Stimulated activated naive B cell treated with anti-CD40 and anti-IgM and Interleukin-4, amounts not matched to agents 10 μg/mL and 1 μg/mL and 100 μg/mL, for 72 hours (primary cell): ENCODE results near the gene RBM20.

Source experiments
- ATAC-seq, 2 donors: fragments of 150-1000 bp; cut with Tn5 transposase; replicated peaks; 2 replicates each; pipeline ENCODE4 v1.10.0; 2021; ENCODE audit warnings: moderate library complexity in 1 of 2
- DNase-seq: peaks from one replicate; pipeline ENCODE4 v3.0.0; 2021
- H3K27ac Mint-ChIP-seq: one replicate; pipeline ENCODE4 v1.8.0; 2022; ENCODE audit warnings: mild to moderate bottlenecking, mixed read lengths
- H3K27me3 Mint-ChIP-seq, 2 donors: one replicate each; pipeline ENCODE4 v1.8.0; 2022; ENCODE audit warnings: mixed read lengths in 2 of 2
- H3K36me3 Mint-ChIP-seq, 2 donors: one replicate each; pipeline ENCODE4 v1.8.0; 2022; ENCODE audit warnings: mixed read lengths in 2 of 2, mild to moderate bottlenecking in 1 of 2
- H3K4me1 Mint-ChIP-seq, 2 donors: one replicate each; pipeline ENCODE4 v1.8.0; 2022; ENCODE audit warnings: mixed read lengths in 2 of 2, mild to moderate bottlenecking in 1 of 2
- H3K4me3 Mint-ChIP-seq, 2 donors: one replicate each; pipeline ENCODE4 v1.8.0; 2022; ENCODE audit warnings: mild to moderate bottlenecking in 2 of 2, mixed read lengths in 2 of 2, moderate library complexity in 1 of 2
- H3K9me3 Mint-ChIP-seq, 2 donors: one replicate each; pipeline ENCODE4 v1.8.0; 2022; ENCODE audit warnings: mixed read lengths in 2 of 2, mild to moderate bottlenecking in 1 of 2

RBM20 gene

DNA sequence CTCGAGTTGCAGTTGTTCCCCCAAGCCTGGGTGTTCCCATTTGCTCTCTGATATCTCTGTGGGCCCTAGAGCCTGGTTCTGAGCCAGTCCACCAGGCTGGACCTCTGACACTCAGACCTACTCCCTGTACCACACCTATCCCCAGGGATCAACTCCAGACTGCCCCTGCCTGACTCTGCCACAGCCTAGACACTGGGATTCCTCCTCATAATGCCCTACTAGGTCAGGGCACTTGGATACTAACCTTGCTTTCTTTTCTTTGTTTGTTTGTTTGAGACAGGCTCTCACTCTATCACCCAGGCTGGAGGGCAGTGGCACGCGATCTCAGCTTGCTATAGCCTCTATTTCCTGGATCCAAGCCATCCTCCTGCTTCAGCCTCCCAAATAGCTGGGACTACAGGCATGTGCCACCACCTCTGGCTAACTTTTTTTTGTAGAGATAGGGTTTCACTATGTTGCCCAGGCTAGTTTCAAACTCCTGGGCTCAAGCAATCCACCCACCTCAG is 196.8 kb downstream of the RBM20 start:
- H3K9me3 Mint-ChIP-seq: peaks cover 0 to 2% of the 10 kb centered on the region in 2 donors
- H3K36me3 Mint-ChIP-seq: peaks cover 0 to 4% of the 10 kb centered on the region in 2 donors
- H3K27me3 Mint-ChIP-seq: no peaks in the 10 kb centered on the region
- no peak overlapping the region for H3K4me3 Mint-ChIP-seq
- peaks cover 62 to 71% of the 10 kb centered on the region in 2 donors for H3K4me1 Mint-ChIP-seq
- DNase-seq (no peak), ATAC-seq (no peak)
- peak overlapping the region; percentile 97 for H3K27ac Mint-ChIP-seq

GRCh38 chr10:110841767-110842267 is 197.7 kb downstream of the RBM20 start:
- Mint-ChIP-seq H3K4me1 (peaks cover 66 to 72% of the 10 kb centered on the region in 2 donors), H3K36me3 (peaks cover 0 to 4% of the 10 kb centered on the region in 2 donors), H3K27me3 (no peaks in the 10 kb centered on the region), H3K4me3 (peak overlapping the region; percentile 73), H3K9me3 (peaks cover 0 to 2% of the 10 kb centered on the region in 2 donors), H3K27ac (peak overlapping the region; percentile 97)
- peak; percentile 78 for DNase-seq
- ATAC-seq: peak; percentile 85 to 87

GRCh38 chr10:110842326-110842904 is 198.3 kb downstream of the RBM20 start:
- DNase-seq (no peak), ATAC-seq (peak; percentile 13 to 20)
- Mint-ChIP-seq H3K27ac (peak overlapping the region; percentile 97), H3K9me3 (peaks cover 0 to 2% of the 10 kb centered on the region in 2 donors), H3K4me3 (peak overlapping the region; percentile 73), H3K4me1 (peaks cover 69 to 72% of the 10 kb centered on the region in 2 donors), H3K36me3 (peaks cover 0 to 4% of the 10 kb centered on the region in 2 donors), H3K27me3 (no peaks in the 10 kb centered on the region)

DNA sequence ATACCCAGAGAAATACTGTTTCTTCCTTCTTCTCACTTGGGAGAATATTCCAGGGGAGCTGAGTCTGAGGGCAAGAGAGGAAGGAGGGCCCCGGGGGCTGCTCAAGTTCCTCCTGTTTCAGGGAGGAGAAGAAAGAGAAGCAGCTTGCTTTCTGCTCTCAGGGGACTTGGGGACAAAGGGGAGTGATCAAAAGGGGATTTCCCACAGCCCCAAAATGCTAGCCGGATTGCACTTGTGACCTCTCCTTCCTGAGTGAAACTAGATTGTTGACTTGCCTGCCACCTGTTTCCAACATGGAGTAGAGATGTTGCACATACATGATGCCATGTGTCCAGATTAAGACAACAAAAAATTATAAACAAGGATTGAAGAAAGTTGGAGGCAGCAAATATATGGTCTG is 198.9 kb downstream of the RBM20 start:
- ATAC-seq: peak; percentile 79
- Mint-ChIP-seq H3K27me3 (no peaks in the 10 kb centered on the region), H3K27ac (peak overlapping the region; percentile 97), H3K4me3 (peak overlapping the region; percentile 73), H3K9me3 (peaks cover 0 to 2% of the 10 kb centered on the region in 2 donors), H3K36me3 (peaks cover 0 to 4% of the 10 kb centered on the region in 2 donors), H3K4me1 (peaks cover 69 to 74% of the 10 kb centered on the region in 2 donors)
- peak; percentile 86 for DNase-seq

- no peak for DNase-seq
- H3K27me3 Mint-ChIP-seq: no peaks in the 10 kb centered on the region
- no peak for ATAC-seq
- peak overlapping the region; percentile 97 for H3K27ac Mint-ChIP-seq
- H3K36me3 Mint-ChIP-seq: peaks cover 0 to 4% of the 10 kb centered on the region in 2 donors
- peaks cover 74 to 82% of the 10 kb centered on the region in 2 donors for H3K4me1 Mint-ChIP-seq
- peak overlapping the region in 1 of 2 donors; percentile 47 for H3K4me3 Mint-ChIP-seq
- peaks cover 0 to 2% of the 10 kb centered on the region in 2 donors for H3K9me3 Mint-ChIP-seq
Observed at GRCh38 chr10:110843796-110844616, 199.9 kb downstream of the RBM20 start.

- peaks cover 76 to 84% of the 10 kb centered on the region in 2 donors for H3K4me1 Mint-ChIP-seq
Observed at GRCh38 chr10:110844617-110844881, 200.4 kb downstream of the RBM20 start.

GRCh38 chr10:110845192-110845755 is 201.1 kb downstream of the RBM20 start:
- peaks cover 3 to 4% of the 10 kb centered on the region in 2 donors for H3K36me3 Mint-ChIP-seq
- no peaks in the 10 kb centered on the region for H3K27me3 Mint-ChIP-seq
- no peak for DNase-seq
- ATAC-seq: no peak
- H3K4me3 Mint-ChIP-seq: peak overlapping the region; percentile 13 to 47
- H3K27ac Mint-ChIP-seq: peak overlapping the region; percentile 84
- H3K9me3 Mint-ChIP-seq: peaks cover 0 to 2% of the 10 kb centered on the region in 2 donors
- H3K4me1 Mint-ChIP-seq: peaks cover 81 to 91% of the 10 kb centered on the region in 2 donors

More at GRCh38 chr10:110844617-110844881, 200.4 kb downstream of the RBM20 start:
- DNase-seq: no peak
- no peaks in the 10 kb centered on the region for H3K27me3 Mint-ChIP-seq
- peaks cover 0 to 4% of the 10 kb centered on the region in 2 donors for H3K36me3 Mint-ChIP-seq
- H3K9me3 Mint-ChIP-seq: peaks cover 0 to 2% of the 10 kb centered on the region in 2 donors
- no peak for ATAC-seq
- H3K4me3 Mint-ChIP-seq: peak overlapping the region; percentile 22 to 47
- H3K27ac Mint-ChIP-seq: peak overlapping the region; percentile 84

- Mint-ChIP-seq H3K4me3 (no peak overlapping the region), H3K27me3 (no peaks in the 10 kb centered on the region), H3K36me3 (peaks cover 3 to 4% of the 10 kb centered on the region in 2 donors), H3K4me1 (peaks cover 80 to 95% of the 10 kb centered on the region in 2 donors), H3K9me3 (peaks cover 0 to 2% of the 10 kb centered on the region in 2 donors), H3K27ac (peak overlapping the region; percentile 53)
- DNase-seq (no peak), ATAC-seq (no peak)
Observed at GRCh38 chr10:110845756-110846620, 201.9 kb downstream of the RBM20 start.

- no peaks in the 10 kb centered on the region for H3K27me3 Mint-ChIP-seq
- no peak for ATAC-seq
- no peak overlapping the region for H3K27ac Mint-ChIP-seq
- no peak overlapping the region for H3K4me3 Mint-ChIP-seq
- DNase-seq: no peak
- H3K9me3 Mint-ChIP-seq: peaks cover 0 to 2% of the 10 kb centered on the region in 2 donors
- H3K4me1 Mint-ChIP-seq: peaks cover 76 to 91% of the 10 kb centered on the region in 2 donors
- H3K36me3 Mint-ChIP-seq: peaks cover 3 to 4% of the 10 kb centered on the region in 2 donors
Observed at GRCh38 chr10:110847374-110847773, 203.2 kb downstream of the RBM20 start.

DNA sequence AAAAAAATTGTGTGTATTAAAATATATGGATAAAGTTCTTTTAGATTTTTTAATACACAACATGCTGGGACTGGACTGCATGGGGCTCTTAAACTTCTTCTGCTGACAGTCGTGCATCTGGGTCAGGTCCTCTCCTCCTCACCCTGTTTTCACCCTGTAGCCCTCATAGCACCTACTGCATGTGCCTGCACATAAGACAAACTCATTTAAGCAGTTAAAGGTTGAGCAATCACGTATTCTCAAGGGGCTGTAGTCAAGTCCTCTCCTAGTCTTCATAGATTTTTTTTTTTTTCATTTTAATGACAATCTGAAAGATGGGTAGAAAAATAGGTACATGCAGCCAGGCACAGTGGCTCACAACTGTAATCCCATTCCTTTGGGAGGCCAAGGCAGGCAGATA is 204.0 kb downstream of the RBM20 start:
- H3K9me3 Mint-ChIP-seq: peaks cover 0 to 2% of the 10 kb centered on the region in 2 donors
- DNase-seq: no peak

DNA sequence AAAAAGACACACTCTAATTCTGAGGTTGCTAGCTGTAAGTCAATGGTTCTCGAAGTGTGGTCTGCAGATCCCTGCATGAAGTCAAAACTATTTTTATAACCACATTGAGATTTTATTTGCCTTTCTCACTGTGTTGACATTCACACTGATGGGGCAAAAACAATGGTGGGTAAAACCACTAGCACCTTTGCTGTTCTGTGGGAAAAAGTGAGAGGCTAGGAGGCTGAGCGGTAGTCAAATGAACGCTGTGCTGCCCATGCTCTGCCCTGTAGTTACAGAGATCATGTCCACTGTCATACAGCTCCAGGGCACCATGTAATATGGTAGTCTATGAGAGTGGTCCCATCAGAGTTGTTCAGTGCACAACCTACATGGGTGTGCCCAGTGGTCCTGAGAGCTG is 206.0 kb downstream of the RBM20 start:
- Mint-ChIP-seq H3K36me3 (peaks cover 2 to 3% of the 10 kb centered on the region in 2 donors), H3K4me1 (peaks cover 61 to 70% of the 10 kb centered on the region in 2 donors), H3K4me3 (no peak overlapping the region), H3K27me3 (no peaks in the 10 kb centered on the region), H3K27ac (no peak overlapping the region), H3K9me3 (peaks cover 0 to 2% of the 10 kb centered on the region in 2 donors)
- DNase-seq: no peak
- no peak for ATAC-seq

More for the DNA sequence above, 204.0 kb downstream of the RBM20 start:
- Mint-ChIP-seq H3K4me1 (peaks cover 75 to 90% of the 10 kb centered on the region in 2 donors), H3K4me3 (no peak overlapping the region), H3K27me3 (no peaks in the 10 kb centered on the region), H3K27ac (no peak overlapping the region), H3K36me3 (peaks cover 3 to 4% of the 10 kb centered on the region in 2 donors)
- ATAC-seq: no peak

DNA sequence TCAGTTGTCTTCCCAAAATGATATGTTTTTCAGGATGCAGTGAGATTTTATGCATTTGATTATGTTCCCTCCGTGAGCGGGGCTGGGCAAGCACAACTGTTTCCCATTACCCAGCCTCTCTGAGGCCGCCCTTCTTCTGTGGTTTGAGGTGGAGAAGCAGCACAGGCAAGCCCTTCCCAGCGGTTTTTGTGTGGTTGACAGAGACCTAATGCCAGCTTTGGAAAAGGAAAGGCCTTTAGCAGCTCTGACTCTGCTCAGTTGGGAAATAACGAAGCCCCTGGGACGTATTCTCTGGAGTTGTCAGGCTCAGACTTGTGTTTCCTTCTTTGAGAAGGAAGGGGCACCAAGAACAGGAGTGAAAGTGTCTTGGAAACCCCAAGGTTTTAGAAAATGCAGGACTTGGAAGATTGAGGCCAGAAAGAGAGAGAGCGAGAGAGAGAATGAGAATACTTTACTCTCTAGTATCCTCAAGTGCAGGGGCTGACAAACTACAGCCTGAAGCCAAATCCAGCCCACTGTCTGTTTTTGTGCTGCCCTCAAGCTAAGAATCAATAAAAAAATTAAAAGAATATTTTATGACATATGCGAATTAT is 207.0 kb downstream of the RBM20 start:
- Mint-ChIP-seq H3K9me3 (no peaks in the 10 kb centered on the region), H3K27ac (peak overlapping the region; percentile 43), H3K4me3 (no peak overlapping the region), H3K27me3 (no peaks in the 10 kb centered on the region), H3K4me1 (peaks cover 52 to 60% of the 10 kb centered on the region in 2 donors), H3K36me3 (peaks cover 0 to 3% of the 10 kb centered on the region in 2 donors)
- DNase-seq: no peak
- peak in 1 of 2 donors; percentile 19 for ATAC-seq

- no peak for DNase-seq
- no peaks in the 10 kb centered on the region for H3K27me3 Mint-ChIP-seq
- H3K27ac Mint-ChIP-seq: peak overlapping the region; percentile 62
- no peak overlapping the region for H3K4me3 Mint-ChIP-seq
- H3K4me1 Mint-ChIP-seq: peaks cover 43 to 51% of the 10 kb centered on the region in 2 donors
- H3K36me3 Mint-ChIP-seq: peaks cover 0 to 3% of the 10 kb centered on the region in 2 donors
- ATAC-seq: peak in 1 of 2 donors; percentile 49
- no peaks in the 10 kb centered on the region for H3K9me3 Mint-ChIP-seq
Observed at GRCh38 chr10:110852255-110852896, 208.2 kb downstream of the RBM20 start.
